Daoy (cell line): ENCODE results near the gene TWSG1. TPM values are rescaled to one million over a fixed set of nuclear protein-coding genes. Genes with fewer than 3 reads are reported as not detected.
"Not testable (repeated sequence)": the region's sequence is repeated elsewhere in the genome, so short reads cannot be mapped to it uniquely, and the experiment has no call there.

ENCODE experiments used
- DNase-seq: peaks from one replicate; pipeline ENCODE4 v3.0.0-alpha.2; 2015; ENCODE audit warnings: low read depth
- total RNA-seq: library from RNA; depleted of rRNA; stranded (reverse); fragments of >200 nt; shearing (Covaris generic); gene quantifications from 2 replicates; pipeline ENCODE4 v1.2.3, GENCODE V29; 2014

The TWSG1 gene
- total RNA-seq, 1 experiment from 2014 or later, result 15.0 TPM

DNA sequence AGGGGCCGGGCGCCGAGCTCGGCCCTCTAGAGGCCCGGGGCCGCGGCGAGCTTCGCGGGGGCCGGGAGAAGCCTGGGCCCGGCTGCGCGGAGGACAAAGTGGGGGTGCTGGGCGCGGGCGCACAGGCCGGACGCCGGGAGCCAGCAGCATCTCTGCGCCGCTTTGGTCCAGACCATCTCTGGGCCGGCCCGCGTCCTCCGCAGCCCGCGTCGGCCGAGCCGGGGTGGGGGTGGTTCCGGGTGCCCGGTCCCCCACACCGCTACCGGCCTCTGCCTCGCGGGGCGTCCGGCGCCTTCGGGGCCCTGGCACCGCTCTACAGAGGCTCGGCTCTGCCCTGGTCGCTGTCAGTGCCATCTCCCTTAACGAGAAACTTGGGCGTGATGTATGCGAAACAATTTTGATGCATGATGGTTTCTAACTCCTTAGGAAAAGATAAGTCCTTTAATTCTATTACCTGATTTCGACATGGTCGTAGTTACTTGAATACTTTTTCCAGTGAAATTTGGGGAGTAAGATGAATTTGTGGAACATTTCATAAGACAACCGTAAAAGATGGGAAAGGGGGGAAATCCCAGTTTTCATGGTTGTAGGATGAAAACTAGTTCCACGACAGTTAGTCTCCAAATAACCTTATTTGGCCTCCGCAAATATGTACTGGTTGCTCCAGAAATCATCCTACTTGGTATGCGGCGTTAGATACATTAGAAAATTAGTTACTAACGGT is 562 bp downstream of the TWSG1 start:
- DNase-seq, result no peak

GRCh38 chr18:9335697-9336045 is 1.1 kb downstream of the TWSG1 start:
- no peak for DNase-seq

DNA sequence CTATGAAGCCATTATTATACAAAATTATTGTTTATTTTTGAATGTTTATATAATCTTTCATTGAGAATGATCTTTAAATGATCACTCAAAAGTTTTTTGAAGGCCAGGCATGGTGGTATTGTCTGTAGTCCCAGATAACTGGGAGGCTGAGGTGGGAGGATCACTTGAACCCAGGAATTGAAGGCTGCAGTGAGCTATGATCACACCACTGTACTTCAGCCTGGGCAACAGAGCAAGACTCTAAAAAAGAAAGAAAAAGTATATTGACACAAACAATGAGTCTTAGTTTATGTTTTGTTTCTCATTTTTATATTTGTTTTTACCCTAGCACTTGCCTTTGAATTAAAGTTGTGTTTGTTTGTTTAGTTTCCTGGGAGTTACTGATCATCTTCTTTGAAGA is 2.3 kb downstream of the TWSG1 start:
- DNase-seq, result no peak

DNA sequence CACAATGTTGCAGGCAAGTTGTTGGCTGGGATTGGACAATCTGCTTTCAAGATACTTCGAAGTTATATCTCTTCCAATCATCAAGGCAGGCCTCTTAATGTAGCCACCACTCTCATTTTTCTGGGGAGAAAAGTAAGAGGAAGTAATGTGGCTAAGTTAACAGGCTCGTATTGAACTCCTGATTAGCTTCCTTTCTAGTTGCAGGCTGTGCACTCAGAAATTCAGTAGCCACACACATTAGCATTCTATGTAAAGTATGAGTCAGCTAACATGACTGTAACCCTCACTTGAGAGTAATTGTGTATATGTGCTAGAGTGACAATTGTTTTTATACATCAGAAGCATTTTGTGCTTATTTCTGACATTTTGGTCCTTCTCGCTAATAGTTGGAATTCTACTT is 3.3 kb downstream of the TWSG1 start:
- DNase-seq, result peak; percentile 12

GRCh38 chr18:9340472-9340871 is 5.9 kb downstream of the TWSG1 start:
- no peak for DNase-seq

- DNase-seq, result no peak
Measured at GRCh38 chr18:9343577-9343976, 9.0 kb downstream of the TWSG1 start.

DNA sequence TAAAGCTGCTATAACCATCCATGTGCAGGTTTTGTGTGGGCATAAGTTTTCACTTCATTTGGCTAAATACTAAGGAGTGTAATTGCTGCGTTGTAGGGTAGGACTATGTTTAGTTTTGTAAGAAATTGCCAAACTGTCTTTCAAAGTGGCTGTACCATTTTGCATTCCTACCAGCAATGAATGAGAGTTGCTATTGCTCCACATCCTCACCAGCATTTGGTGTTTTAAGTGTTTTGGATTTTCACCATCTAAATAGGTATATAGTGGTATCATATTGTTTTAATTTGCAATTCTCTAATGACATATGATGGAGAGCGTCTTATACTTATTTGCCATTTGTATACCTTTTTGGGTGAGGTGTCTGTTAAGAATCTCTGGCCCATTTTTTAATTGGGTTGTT is 12.2 kb downstream of the TWSG1 start:
- DNase-seq, result no peak

- DNase-seq, result peak; percentile 35
Measured at GRCh38 chr18:9348079-9348671, 13.6 kb downstream of the TWSG1 start.

DNA sequence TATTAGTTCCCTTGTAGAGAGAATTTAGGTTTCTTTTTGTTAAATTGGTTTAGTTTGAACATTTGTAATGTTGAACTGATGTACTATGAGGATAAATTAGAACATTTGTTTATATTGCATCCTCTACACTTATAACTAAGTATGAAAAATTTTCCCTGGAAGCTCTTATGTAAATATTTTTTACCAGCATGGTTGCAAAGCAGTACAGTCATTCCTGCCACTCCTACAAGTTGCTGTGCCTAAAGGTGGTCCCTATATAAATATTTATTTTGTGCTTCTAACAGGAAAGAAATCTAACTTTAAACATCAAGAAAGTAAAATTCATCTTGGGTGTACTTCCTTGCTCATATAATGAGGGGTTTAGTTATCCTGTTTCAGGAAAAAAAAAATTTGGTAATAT is 14.2 kb downstream of the TWSG1 start:
- no peak for DNase-seq

DNA sequence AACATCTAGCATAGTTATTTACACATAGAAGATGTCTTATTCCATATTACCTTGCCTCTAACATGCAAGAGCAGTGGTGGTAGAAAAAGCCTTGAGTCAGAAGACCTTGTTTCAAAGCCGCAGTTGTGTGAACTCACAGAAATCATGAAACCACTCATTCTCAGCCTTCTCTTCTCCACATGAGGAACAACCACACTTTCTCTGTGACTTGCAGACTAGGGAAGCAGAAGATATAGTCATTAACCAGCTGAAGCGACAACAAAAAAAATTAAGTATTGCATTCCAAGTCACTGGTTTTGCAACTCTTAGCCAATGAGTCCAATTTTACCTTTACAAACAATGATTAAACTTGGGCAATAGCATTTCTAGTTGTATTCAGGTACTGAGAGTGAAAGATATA is 19.0 kb downstream of the TWSG1 start:
- DNase-seq, result no peak

GRCh38 chr18:9354256-9354655 is 19.7 kb downstream of the TWSG1 start:
- no peak for DNase-seq

DNA sequence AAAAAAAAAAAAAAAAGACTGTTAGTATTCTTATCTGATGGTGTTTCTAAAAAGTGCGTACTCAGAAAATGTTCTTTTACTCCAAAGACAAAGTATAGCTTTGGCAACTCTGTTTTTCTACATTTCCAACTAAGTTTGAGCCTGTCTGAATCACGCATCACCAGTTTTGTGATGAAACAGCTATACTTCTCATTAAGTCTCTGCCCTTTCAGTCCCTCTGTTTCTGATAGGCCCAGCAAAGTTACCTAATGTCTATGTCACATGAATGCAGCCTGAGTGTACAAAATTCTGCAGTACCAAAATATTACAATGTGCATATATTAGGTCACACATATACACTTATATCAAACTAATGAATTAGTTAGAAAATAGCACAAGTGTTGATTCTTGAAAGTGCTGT is 22.4 kb downstream of the TWSG1 start:
- DNase-seq, result no peak

DNA sequence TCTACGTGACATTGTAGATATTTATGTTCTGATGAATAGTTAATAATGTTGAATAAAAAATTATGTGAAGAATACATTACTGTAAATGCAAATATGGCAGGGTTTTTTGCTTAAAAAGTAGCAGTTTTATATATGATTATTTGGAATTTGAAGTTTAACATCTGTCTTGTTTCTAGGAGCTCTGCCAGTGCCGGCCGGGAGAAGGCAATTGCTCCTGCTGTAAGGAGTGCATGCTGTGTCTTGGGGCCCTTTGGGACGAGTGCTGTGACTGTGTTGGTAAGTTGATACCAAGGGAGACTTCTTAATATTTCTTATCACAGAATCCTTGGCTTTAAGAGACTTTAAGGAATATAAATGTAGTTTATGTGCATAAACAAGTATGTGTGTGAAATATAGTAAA is 25.2 kb downstream of the TWSG1 start:
- DNase-seq, result no peak

DNA sequence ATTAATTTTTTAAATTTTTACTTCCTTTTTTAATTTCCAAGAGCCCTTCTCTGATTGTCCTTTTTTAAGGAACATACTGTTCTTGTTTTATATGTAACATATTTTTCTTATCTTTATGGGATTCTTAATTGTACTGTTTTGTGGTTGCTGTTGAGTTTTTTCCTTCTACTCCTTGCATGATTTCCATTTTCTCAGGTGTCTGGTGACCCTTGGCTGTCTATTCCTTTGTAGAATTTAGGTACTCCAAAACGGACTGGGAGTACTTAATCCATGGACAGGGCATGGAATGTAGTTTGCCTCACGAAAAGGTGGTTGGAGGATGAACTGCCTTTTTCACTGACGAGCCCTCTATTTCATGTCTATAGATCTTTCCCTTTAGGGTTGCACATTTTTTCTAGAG is 26.6 kb downstream of the TWSG1 start:
- no peak for DNase-seq

DNA sequence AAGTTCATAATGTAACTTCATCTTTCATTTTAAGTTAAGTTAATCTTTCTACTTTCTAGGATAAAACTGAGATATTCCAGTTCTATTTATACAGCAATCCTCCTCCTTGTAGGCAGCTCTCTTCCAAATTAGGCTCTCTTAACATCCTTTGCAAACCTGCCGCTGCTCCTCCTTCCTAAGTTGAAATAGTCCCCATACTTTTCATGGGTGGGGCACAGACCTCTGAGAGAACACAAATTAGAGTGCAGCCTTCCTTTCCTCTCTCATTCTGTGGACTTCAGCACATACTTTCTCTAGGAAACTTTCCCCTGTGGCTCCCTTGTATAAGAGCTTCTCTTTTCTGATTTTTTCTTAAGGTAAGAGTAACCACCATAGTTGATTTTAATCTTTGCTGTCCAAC is 28.3 kb downstream of the TWSG1 start:
- no peak for DNase-seq

- peak; percentile 59 for DNase-seq
Measured at GRCh38 chr18:9364242-9364641, 29.7 kb downstream of the TWSG1 start.

DNA sequence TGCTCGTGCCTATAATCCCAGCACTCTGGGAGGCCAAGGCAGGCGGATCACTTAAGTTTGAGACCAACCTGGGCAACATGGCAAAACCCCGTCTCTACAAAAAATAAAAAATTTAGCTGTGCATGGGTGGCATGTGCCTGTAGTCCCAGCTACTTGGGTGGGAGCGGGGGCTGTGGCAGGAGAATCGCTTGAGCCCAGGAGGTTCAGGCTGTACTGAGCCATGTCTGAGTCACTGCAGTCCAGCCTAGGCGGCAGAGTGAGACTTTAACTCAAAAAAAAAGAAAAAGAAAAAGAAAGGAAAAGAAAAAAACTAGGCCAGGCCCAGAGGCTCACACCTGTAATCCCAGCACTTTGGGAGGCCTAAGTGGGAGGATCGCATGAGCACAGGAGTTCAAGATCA is 30.8 kb downstream of the TWSG1 start:
- DNase-seq, result peak; percentile 55

GRCh38 chr18:9366126-9366714 is 31.6 kb downstream of the TWSG1 start:
- DNase-seq, result peak; percentile 27

DNA sequence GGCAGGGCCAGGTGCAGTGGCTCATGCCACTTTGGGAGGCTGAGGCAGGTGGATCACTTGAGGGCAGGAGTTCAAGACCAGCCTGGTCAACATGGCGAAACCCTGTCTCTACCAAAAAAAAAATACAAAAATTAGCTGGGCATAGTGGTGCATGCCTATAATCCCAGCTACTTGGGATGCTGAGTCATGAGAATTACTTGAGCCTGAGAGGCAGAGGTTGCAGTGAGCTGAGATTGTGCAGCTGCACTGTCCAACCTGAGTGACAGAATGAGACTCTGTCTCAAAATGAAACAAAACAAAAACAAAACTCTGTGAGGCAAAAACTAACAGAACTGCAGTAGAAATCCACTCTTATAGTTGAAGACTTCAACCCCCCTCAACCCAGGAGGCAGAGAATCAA is 38.7 kb downstream of the TWSG1 start:
- not testable (repeated sequence) for DNase-seq

DNA sequence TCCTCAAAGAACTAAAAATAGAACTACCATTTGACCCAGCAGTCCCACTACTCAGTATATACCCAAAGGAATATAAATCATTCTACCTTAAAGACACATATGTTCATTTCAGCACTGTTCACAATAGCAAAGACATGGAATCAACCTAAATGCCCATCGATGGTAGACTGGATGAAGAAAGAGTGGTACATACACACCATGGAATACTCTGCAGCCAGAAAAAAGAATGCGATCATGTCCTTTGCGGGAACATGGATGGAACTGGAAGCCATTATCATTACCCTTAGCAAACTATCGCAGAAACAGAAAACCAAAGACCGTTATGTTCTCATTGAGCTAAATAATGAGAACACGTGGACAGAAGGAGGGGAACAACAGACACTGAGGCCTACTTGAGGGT is 44.5 kb downstream of the TWSG1 start:
- no peak for DNase-seq

DNA sequence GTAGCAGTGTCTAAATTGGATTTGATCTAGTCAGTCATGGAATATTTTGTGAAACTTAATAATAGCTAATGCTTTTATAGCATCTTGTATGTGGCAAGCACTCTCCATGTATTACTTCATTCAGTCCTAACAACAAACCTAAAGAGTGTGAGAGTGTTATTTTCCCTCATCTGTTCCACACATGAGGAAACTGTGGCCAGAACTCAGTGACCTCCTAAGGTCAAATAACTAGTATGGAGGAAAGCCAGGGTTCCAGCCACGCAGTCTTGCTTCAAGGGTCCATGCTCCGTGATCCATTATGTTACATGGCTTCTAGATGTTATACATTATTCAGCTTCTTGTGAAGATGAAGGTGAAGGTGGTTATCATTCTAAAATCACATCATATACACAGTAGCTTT is 45.5 kb downstream of the TWSG1 start:
- DNase-seq, result no peak

GRCh38 chr18:9380621-9381395 is 46.2 kb downstream of the TWSG1 start:
- no peak for DNase-seq

GRCh38 chr18:9386879-9387278 is 52.3 kb downstream of the TWSG1 start:
- no peak for DNase-seq
